Renal cortex interstitium (tissue), 11 donors: ENCODE measurements around the gene OPCML. TPM values are rescaled to one million over a fixed set of nuclear protein-coding genes. Genes with fewer than 3 reads are reported as not detected.

Experiments
- DNase-seq, 11 donors: peaks; one replicate each; pipeline ENCODE4 v3.0.0-alpha.2; 2013; ENCODE audit warnings: low read depth in 9 of 11, low spot score in 4 of 11; ENCODE audit errors: extremely low read depth in 1 of 11
- polyA plus RNA-seq, 3 donors: library from polyadenylated mRNA; unstranded; fragments of 120-200 nt; gene quantifications; one replicate each; pipeline ENCODE4 v1.2.1, GENCODE V29; 2013; ENCODE audit not compliant: insufficient read length in 3 of 3

Gene OPCML
- polyA plus RNA-seq, 3 donors, result 13.2 to 15.8 (median 15.2) TPM

- DNase-seq, result peak; percentile 47 to 71 (median 57)
Measured at GRCh38 chr11:133134314-133135173, 397.8 kb downstream of the OPCML start.

- no peak for DNase-seq
Measured at GRCh38 chr11:133133606-133134005, 398.7 kb downstream of the OPCML start.

GRCh38 chr11:133133050-133133449 lies 399.3 kb downstream of the OPCML start:
- no peak for DNase-seq

- DNase-seq, result no peak
Measured at GRCh38 chr11:133127741-133128140, 404.6 kb downstream of the OPCML start.

GRCh38 chr11:133123796-133124195 lies 408.5 kb downstream of the OPCML start:
- DNase-seq, result no peak

GRCh38 chr11:133123366-133123765 lies 408.9 kb downstream of the OPCML start:
- no peak for DNase-seq

- DNase-seq, result no peak
Measured at GRCh38 chr11:133122256-133122655, 410.0 kb downstream of the OPCML start.

- DNase-seq, result no peak
Measured at GRCh38 chr11:133118563-133119268, 413.6 kb downstream of the OPCML start.

- DNase-seq, result no peak
Measured at GRCh38 chr11:133115099-133115498, 417.2 kb downstream of the OPCML start.

- no peak for DNase-seq
Measured at GRCh38 chr11:133107763-133108162, 424.5 kb downstream of the OPCML start.

- no peak for DNase-seq
Measured at GRCh38 chr11:133107136-133107535, 425.2 kb downstream of the OPCML start.

GRCh38 chr11:133106417-133106816 lies 425.9 kb downstream of the OPCML start:
- DNase-seq, result no peak

GRCh38 chr11:133104009-133104744 lies 428.1 kb downstream of the OPCML start:
- DNase-seq, result peak in 3 of 11 donors; percentile 2 to 15 (median 11)

GRCh38 chr11:133096981-133097380 lies 435.3 kb downstream of the OPCML start:
- DNase-seq, result no peak

- DNase-seq, result no peak
Measured at GRCh38 chr11:133086518-133086917, 445.8 kb downstream of the OPCML start.

GRCh38 chr11:133082841-133083488 lies 449.3 kb downstream of the OPCML start:
- DNase-seq, result peak in 9 of 11 donors; percentile 26 to 66 (median 54)

GRCh38 chr11:133082453-133082781 lies 449.9 kb downstream of the OPCML start:
- DNase-seq, result no peak

- DNase-seq, result no peak
Measured at GRCh38 chr11:133081730-133082452, 450.4 kb downstream of the OPCML start.

- no peak for DNase-seq
Measured at GRCh38 chr11:133081020-133081419, 451.3 kb downstream of the OPCML start.
